AG08396 (cell line): ENCODE measurements around the gene AMY1C.
"Not testable (repeated sequence)": the region's sequence is repeated elsewhere in the genome, so short reads cannot be mapped to it uniquely, and the experiment has no call there.

Experiments
- DNase-seq: peaks from one replicate; pipeline ENCODE4 v3.0.0; 2012; ENCODE audit warnings: low spot score, mixed read lengths

Gene AMY1C

DNA sequence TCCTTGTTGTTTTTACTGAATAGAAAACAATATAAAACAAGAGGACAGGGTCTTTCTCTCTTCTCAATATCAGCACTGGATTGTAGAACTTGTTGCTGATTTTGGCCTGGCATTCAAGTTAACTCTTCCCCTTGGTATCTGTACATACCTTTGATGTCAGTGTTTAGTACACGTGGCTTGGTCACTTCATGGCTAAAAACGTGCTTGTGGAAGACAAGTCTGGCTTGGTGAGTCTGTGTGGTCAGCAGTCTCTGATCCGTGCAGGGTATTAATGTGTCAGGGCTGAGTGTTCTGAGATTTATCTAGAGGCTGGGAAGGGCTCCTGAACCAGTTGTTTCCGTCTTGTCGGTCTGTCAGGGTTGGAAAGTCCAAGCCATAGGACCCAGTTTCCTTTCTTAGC, at the start of gene AMY1C:
Gene AMY1C (plus strand): TSS at position 301 of the 400 bp plus-strand sequence. CDS start 572 bp downstream, outside the sequence.
- not testable (repeated sequence) for DNase-seq

GRCh38 chr1:103700669-103701068, 49.0 kb upstream of the AMY1C start:
- DNase-seq: not testable (repeated sequence)

DNA sequence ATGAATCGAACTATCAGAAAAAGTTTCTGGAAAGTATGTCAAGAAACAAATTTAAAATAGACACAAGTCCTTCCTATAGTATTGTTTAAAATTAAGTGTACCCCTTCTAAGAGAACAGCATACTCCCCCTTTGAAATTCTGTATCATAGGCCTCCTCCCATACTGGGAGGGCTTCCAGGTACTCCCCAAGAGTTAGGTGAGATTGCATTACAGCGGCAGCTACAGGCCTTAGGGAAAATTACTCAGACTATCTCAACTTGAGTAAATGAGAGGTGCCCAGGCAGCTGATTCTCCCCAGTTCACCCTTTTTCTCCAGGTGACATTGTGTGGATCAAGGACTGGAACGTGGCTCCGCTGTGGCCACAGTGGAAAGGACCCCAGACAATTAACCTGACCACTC, 48.4 kb upstream of the AMY1C start:
- DNase-seq: not testable (repeated sequence)

GRCh38 chr1:103707670-103708069, 42.0 kb upstream of the AMY1C start:
- not testable (repeated sequence) for DNase-seq

- DNase-seq: not testable (repeated sequence)
Observed at GRCh38 chr1:103710381-103710780, 39.3 kb upstream of the AMY1C start.

DNA sequence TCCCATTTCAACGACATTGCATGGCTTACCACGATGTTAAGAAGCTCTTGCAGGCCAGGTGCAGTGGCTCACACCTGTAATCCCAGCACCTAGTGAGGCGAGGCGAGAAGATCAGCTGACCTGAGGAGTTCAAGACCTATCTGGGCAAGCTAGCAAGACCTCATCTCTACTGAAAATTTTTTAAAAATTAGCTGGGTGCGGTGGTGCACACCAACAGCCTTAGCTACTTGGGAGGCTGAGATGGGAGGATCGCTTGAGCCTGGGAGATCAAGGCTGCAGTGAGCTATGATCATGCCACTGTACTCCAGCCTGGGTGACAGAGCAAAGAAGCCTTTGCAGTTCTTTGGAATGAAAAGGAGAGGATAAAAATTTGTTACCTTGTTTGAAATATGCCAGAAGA, 32.3 kb upstream of the AMY1C start:
- not testable (repeated sequence) for DNase-seq

DNA sequence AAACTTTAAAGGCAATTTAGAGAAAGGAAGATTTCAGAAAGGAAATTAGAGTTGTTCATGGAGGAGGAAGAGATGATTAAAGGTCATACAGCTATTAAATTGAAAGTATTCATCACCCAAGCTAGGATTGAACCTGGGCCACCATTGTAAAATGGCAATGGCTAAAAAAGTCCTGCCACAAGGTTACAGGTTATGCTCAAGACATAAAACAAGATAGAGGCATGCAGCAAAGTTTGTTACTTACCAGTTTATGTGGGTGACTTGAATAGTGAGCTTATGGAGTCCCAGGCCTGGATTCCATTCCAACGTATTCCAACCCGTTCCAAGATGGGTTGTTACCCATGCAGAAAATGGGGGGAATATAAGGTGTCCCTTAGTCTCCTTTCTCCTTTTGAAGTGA, 28.2 kb upstream of the AMY1C start:
- not testable (repeated sequence) for DNase-seq

DNA sequence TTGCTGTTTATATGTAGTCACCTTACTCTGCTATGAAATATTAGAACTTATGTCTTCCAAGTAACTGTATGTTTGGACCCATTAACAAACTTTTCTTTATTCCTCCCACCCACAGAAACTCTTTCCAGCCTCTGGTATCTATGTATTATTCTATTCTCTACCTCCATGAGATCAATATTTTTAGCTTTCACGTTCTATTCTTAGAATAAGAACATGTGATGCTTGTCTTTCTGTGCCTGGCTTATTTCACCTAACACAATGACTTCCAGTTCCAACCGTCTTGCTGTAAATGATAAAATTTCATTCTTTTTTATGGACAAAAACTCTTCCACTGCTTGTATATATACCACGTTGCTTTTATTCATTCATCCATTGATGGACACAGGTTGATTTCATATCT, 14.4 kb upstream of the AMY1C start:
- DNase-seq: not testable (repeated sequence)

GRCh38 chr1:103738031-103738430, 11.7 kb upstream of the AMY1C start:
- not testable (repeated sequence) for DNase-seq

DNA sequence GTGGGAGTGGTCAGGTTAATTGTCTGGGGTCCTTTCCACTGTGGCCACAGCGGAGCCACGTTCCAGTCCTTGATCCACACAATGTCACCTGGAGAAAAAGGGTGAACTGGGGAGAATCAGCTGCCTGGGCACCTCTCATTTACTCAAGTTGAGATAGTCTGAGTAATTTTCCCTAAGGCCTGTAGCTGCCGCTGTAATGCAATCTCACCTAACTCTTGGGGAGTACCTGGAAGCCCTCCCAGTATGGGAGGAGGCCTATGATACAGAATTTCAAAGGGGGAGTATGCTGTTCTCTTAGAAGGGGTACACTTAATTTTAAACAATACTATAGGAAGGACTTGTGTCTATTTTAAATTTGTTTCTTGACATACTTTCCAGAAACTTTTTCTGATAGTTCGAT, 5.2 kb upstream of the AMY1C start:
- not testable (repeated sequence) for DNase-seq

- DNase-seq: not testable (repeated sequence)
Observed at GRCh38 chr1:103745040-103745439, 4.7 kb upstream of the AMY1C start.

- DNase-seq: not testable (repeated sequence)
Observed at GRCh38 chr1:103748273-103748672, 1.4 kb upstream of the AMY1C start.

- no peak for DNase-seq
Observed at GRCh38 chr1:103761896-103762295, 12.2 kb downstream of the AMY1C start.

- DNase-seq: no peak
Observed at GRCh38 chr1:103779932-103780331, 30.2 kb downstream of the AMY1C start.

DNA sequence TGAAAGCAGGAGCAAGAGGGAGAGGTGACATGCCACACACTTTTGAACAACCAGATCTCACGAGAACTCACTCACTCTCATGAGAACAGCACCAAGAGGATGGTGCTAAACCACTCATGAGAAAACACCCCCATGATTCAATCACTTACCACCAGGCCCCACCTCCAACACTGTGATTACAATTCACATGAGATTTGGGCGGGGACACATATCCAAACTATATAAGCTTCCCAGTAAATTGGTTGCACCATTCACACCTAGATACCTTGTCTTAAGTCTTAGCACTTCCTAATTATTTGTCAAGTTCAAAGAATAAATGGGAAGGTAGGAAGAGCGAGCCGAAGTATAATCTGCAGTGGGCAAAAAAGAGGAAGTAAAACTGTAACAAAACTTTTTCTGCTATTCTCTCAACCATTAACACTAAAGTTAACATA, 34.3 kb downstream of the AMY1C start:
- DNase-seq: no peak

- no peak for DNase-seq
Observed at GRCh38 chr1:103788377-103788776, 38.7 kb downstream of the AMY1C start.

GRCh38 chr1:103790172-103790571, 40.5 kb downstream of the AMY1C start:
- DNase-seq: no peak
